ENCODE results near the gene GNB1L. TPM values are rescaled to one million over a fixed set of nuclear protein-coding genes. Genes with fewer than 3 reads are reported as not detected.

GNB1L gene
- total and polyA plus RNA-seq, 9 of the 15 experiments (the other 6 are each of a cell fraction or from before 2014, with no cell fraction given) = 0.56 to 50.5 (median 10.2) TPM

DNA sequence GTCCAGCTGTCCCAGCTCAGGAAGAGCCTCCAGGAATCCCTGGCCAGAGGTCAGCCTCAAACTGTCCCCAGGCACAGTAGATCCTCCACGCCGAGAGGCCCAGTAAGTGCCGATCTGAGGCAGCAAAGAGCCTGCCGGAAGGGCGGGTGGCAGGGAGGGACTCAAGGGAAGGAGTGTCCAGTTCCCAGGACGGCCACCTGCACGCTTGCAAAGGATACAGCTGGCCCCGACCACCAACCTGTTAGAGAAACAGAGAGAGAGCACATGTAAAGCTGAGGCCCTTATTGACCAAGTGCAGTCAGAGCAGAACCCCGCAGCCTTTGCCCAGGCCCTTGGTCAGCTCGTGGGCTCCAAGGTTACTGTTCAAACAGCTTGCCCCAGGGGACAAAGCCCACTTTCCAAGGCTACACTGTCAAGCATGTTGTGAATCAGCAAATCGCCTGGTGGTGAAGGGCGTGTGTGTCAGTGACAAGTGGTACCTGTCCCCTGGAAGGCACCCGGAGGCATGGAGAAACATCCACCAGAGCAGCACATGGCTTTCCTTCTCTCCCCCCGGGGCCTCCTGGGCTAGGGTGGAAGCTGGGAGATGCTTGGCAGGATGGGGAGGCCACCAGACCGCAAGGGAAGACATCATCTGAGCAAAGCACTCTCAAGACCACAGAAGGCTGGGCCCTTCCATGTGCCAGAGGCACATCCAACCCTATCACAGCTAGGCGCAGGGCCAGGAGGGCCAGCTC lies 44.3 kb upstream of the GNB1L start:
- peaks cover 22% of the 10 kb centered on the region; the same call in 2 of the 3 replicates for H3K36me3 ChIP-seq (ENCODE audit: control insufficient read depth, insufficient read depth, low read length)
- CTCF ChIA-PET (ENCODE audit: low intra/inter-chr PET ratio) = no interaction called here
- peaks cover 0 to 48% of the 10 kb centered on the region in 2 experiments; a peak in 2 of 5 replicates for H3K4me1 ChIP-seq (replicated peaks in 1 of 2; ENCODE audit: control insufficient read depth in 2 of 2, insufficient read depth in 2 of 2, low read length in 2 of 2)
- no peak overlapping the region for H3K4me2 ChIP-seq (ENCODE audit: insufficient read depth, low read length)
- WGBS (ENCODE audit: insufficient coverage, low coverage, missing lambda C conversion rate) = 58% methylated on average over 16 of the region's 16 CpGs
- in situ Hi-C loops (cut with MboI) (no loop called here), intact Hi-C loops (cut with micrococcal nuclease) (no loop called here)
- no TSS peak for BruUV-seq (replicated peaks)
- peak overlapping the region in 1 of 2 experiments; percentile 49; a peak in 2 of 4 replicates for H3K9ac ChIP-seq (ENCODE audit: insufficient read depth in 1 of 2, low read depth in 2 of 2, low read length in 2 of 2)
- H3K27ac ChIP-seq (ENCODE audit: extremely low read depth, low read depth, low read length) = no peak overlapping the region
- ATAC-seq = no peak
- no peak for DNase-seq (ENCODE audit: extremely low read depth in 1 of 4, low spot score in 3 of 4)
- H4K20me1 ChIP-seq (replicated peaks; ENCODE audit: control insufficient read depth, insufficient read depth, low read length) = peaks cover 13% of the 10 kb centered on the region
- H3K79me2 ChIP-seq (ENCODE audit: control insufficient read depth, insufficient read depth, low read length) = no peaks in the 10 kb centered on the region
- FAIRE-seq = no peak
- no peaks in the 10 kb centered on the region for H3K9me3 ChIP-seq (replicated peaks; ENCODE audit: control insufficient read depth, insufficient read depth, low read depth, low read length)
- POLR2A ChIA-PET = interaction anchor here (0.6 to 11.2 kb wide), 13 partner anchors 10 to 1770 kb away, joined by 3 to 141 read pairs (median 3); no protein-coding TSS in a partner anchor
- H2AFZ ChIP-seq (ENCODE audit: low read depth, low read length) = no peak overlapping the region
- peaks cover 2% of the 10 kb centered on the region for H3K9me1 ChIP-seq (ENCODE audit: control insufficient read depth, insufficient read depth, low read length)
- H3K4me3 ChIP-seq = no peak overlapping the region
- H3K27me3 ChIP-seq (ENCODE audit: control insufficient read depth in 2 of 2, insufficient read depth in 2 of 2, low read length in 2 of 2) = no peaks in the 10 kb centered on the region
- 0 out of 2 replicates have a peak, but pooled peaks have one; percentile 5 for TF ChIP-seq NFE2 (IDR thresholded peaks at IDR 0.05; ENCODE audit: low read depth)
- no peak for TF ChIP-seq GTF2B (IDR thresholded peaks at IDR 0.05; ENCODE audit: extremely low read depth, insufficient read length)
- TF ChIP-seq SETDB1 (IDR thresholded peaks at IDR 0.05; ENCODE audit: low read length) = peak; percentile 92
- no peak for TF ChIP-seq ZBTB40 (IDR thresholded peaks at IDR 0.05)
- no peak for TF ChIP-seq ZBTB40 (CRISPR knock-in tag; IDR thresholded peaks at IDR 0.05)
- TF ChIP-seq HDAC6 (IDR thresholded peaks at IDR 0.05; ENCODE audit: low read depth, low read length) = peak; percentile 36; the same call in 1 of the 2 replicates
